GM12872 (cell line): ENCODE data around the gene IL1RN.

Experiments used
- CTCF ChIP-seq: IDR thresholded peaks from 3 replicates; pipeline ENCODE4 v1.5.1; 2011; ENCODE audit warnings: low read depth, mild to moderate bottlenecking, low read length, moderate library complexity; ENCODE audit not compliant: insufficient read depth

Gene IL1RN

GRCh38 chr2:113164930-113165585, 37.7 kb downstream of the IL1RN start:
- no peak for TF ChIP-seq CTCF

- TF ChIP-seq CTCF, result no peak
Observed at GRCh38 chr2:113166187-113166645, 38.8 kb downstream of the IL1RN start.

GRCh38 chr2:113167115-113167932, 39.9 kb downstream of the IL1RN start:
- no peak for TF ChIP-seq CTCF

GRCh38 chr2:113167962-113168340, 40.6 kb downstream of the IL1RN start:
- no peak for TF ChIP-seq CTCF

- no peak for TF ChIP-seq CTCF
Observed at GRCh38 chr2:113169002-113169530, 41.7 kb downstream of the IL1RN start.

- no peak for TF ChIP-seq CTCF
Observed at GRCh38 chr2:113169586-113169985, 42.2 kb downstream of the IL1RN start.

- no peak for TF ChIP-seq CTCF
Observed at GRCh38 chr2:113171334-113172075, 44.1 kb downstream of the IL1RN start.
